ENCODE data around the gene TYMS.
A peak's percentile ranks its signal among the peaks of the same experiment; 100 is the strongest.

The TYMS gene

GRCh38 chr18:647304-647703, 10.1 kb upstream of the TYMS start:
- no peak for DNase-seq

- DNase-seq = no peak
These were observed 8.1 kb upstream of the TYMS start for GRCh38 chr18:649341-649740.

- DNase-seq = no peak
These were observed 7.0 kb upstream of the TYMS start for GRCh38 chr18:650428-650858.

GRCh38 chr18:652131-652530, 5.3 kb upstream of the TYMS start:
- no peak for DNase-seq

GRCh38 chr18:653512-653911, 3.9 kb upstream of the TYMS start:
- DNase-seq = no peak

GRCh38 chr18:654601-655000, 2.9 kb upstream of the TYMS start:
- no peak for DNase-seq

- DNase-seq = no peak
These were observed 2.0 kb upstream of the TYMS start for GRCh38 chr18:655445-655844.

GRCh38 chr18:658001-658946, 821 bp downstream of the TYMS start:
- peak; percentile 94 for DNase-seq

- DNase-seq = no peak
These were observed 1.6 kb downstream of the TYMS start for GRCh38 chr18:658947-659533.

- no peak for DNase-seq
These were observed 2.1 kb downstream of the TYMS start for GRCh38 chr18:659597-659996.

GRCh38 chr18:662197-662596, 4.7 kb downstream of the TYMS start:
- DNase-seq = no peak

- no peak for DNase-seq
These were observed 8.7 kb downstream of the TYMS start for GRCh38 chr18:666177-666576.

GRCh38 chr18:666628-667027, 9.2 kb downstream of the TYMS start:
- DNase-seq = no peak

- DNase-seq = no peak
These were observed 10.8 kb downstream of the TYMS start for GRCh38 chr18:668260-668659.

- no peak for DNase-seq
These were observed 11.6 kb downstream of the TYMS start for GRCh38 chr18:669077-669476.

GRCh38 chr18:670522-670921, 13.1 kb downstream of the TYMS start:
- DNase-seq = no peak

- DNase-seq = no peak
These were observed 14.0 kb downstream of the TYMS start for GRCh38 chr18:671405-671804.

- DNase-seq = no peak
These were observed 15.9 kb downstream of the TYMS start for GRCh38 chr18:673317-673716.

- no peak for DNase-seq
These were observed 16.3 kb downstream of the TYMS start for GRCh38 chr18:673769-674168.

- DNase-seq = no peak
These were observed 17.9 kb downstream of the TYMS start for GRCh38 chr18:675307-675706.

- DNase-seq = no peak
These were observed 18.6 kb downstream of the TYMS start for GRCh38 chr18:676069-676468.

GRCh38 chr18:676736-677135, 19.3 kb downstream of the TYMS start:
- DNase-seq = no peak

- no peak for DNase-seq
These were observed 19.7 kb downstream of the TYMS start for GRCh38 chr18:677145-677544.

GRCh38 chr18:677951-678381, 20.5 kb downstream of the TYMS start:
- DNase-seq = no peak

Measured in SHP77 (cell line).